22Rv1 (cell line): ENCODE results near the gene MPHOSPH6.

Experiments
- H3K27ac ChIP-seq: fragments of 450-650 bp; 2 replicates; pipeline ENCODE4 v1.5.1; 2017
- CTCF ChIP-seq: fragments of 450-650 bp; IDR thresholded peaks from 2 replicates; pipeline ENCODE4 v1.5.1; 2017; ENCODE audit warnings: mild to moderate bottlenecking
- ZFX ChIP-seq: fragments of 450-650 bp; IDR thresholded peaks from 2 replicates; pipeline ENCODE4 v1.6.1; 2017; ENCODE audit warnings: antibody characterized with exemption, borderline replicate concordance

The MPHOSPH6 gene

GRCh38 chr16:82183004-82183397, 13.0 kb upstream of the MPHOSPH6 start:
- no peak for TF ChIP-seq CTCF
- no peak for TF ChIP-seq ZFX
- no peak overlapping the region for H3K27ac ChIP-seq

GRCh38 chr16:82182266-82183003, 12.4 kb upstream of the MPHOSPH6 start:
- H3K27ac ChIP-seq, result no peak overlapping the region
- TF ChIP-seq ZFX (no peak), CTCF (no peak)

GRCh38 chr16:82181461-82182185, 11.6 kb upstream of the MPHOSPH6 start:
- TF ChIP-seq CTCF (no peak), ZFX (no peak)
- H3K27ac ChIP-seq, result no peak overlapping the region

GRCh38 chr16:82178352-82178751, 8.3 kb upstream of the MPHOSPH6 start:
- TF ChIP-seq CTCF, result no peak
- no peak for TF ChIP-seq ZFX
- H3K27ac ChIP-seq, result no peak overlapping the region

- no peak overlapping the region for H3K27ac ChIP-seq
- TF ChIP-seq ZFX (no peak), CTCF (no peak)
Measured at GRCh38 chr16:82177555-82177954, 7.5 kb upstream of the MPHOSPH6 start.

- TF ChIP-seq CTCF (no peak), ZFX (no peak)
- no peak overlapping the region for H3K27ac ChIP-seq
Measured at GRCh38 chr16:82176204-82176603, 6.2 kb upstream of the MPHOSPH6 start.

GRCh38 chr16:82175627-82176026, 5.6 kb upstream of the MPHOSPH6 start:
- H3K27ac ChIP-seq, result no peak overlapping the region
- no peak for TF ChIP-seq ZFX
- TF ChIP-seq CTCF, result no peak
